OCI-LY1 (cell line): Measurements from ENCODE around the gene RGS19.

Source experiments
- CTCF ChIP-seq: fragments of 200-600 bp; sonication (generic), shearing (Covaris generic); IDR thresholded peaks from 2 replicates; pipeline ENCODE4 v1.5.1; 2017; ENCODE audit warnings: mild to moderate bottlenecking, antibody characterized with exemption, low read length, moderate library complexity, mixed read lengths
- EZH2 ChIP-seq: fragments of 200-600 bp; sonication (generic), shearing (Covaris generic); IDR thresholded peaks from 2 replicates; pipeline ENCODE4 v1.8.0; 2017; ENCODE audit warnings: borderline replicate concordance, mixed run types, mild to moderate bottlenecking, antibody characterized with exemption, low read length, moderate library complexity, mixed read lengths

- TF ChIP-seq CTCF (no peak), EZH2 (no peak)
Observed at GRCh38 chr20:64069209-64069613, 10.1 kb downstream of the RGS19 start.
